NOMO-1 treated with DMSO at 0.1 percent for 48 hours (cell line): ENCODE data around the gene LETM1.

Source experiments
- DNase-seq: peaks from one replicate; lab custom pipeline; 2025; ENCODE audit not compliant: unreplicated experiment; lab: John Stamatoyannopoulos, UW

LETM1 gene

GRCh38 chr4:1797298-1797860, 58.6 kb downstream of the LETM1 start:
- no peak for DNase-seq

GRCh38 chr4:1796486-1797204, 59.3 kb downstream of the LETM1 start:
- DNase-seq, result no peak

GRCh38 chr4:1795299-1796195, 60.4 kb downstream of the LETM1 start:
- no peak for DNase-seq

- no peak for DNase-seq
Observed at GRCh38 chr4:1794809-1795298, 61.1 kb downstream of the LETM1 start.

- DNase-seq, result peak; percentile 6
Observed at GRCh38 chr4:1793940-1794808, 61.8 kb downstream of the LETM1 start.

GRCh38 chr4:1793496-1793840, 62.5 kb downstream of the LETM1 start:
- DNase-seq, result peak; percentile 14

GRCh38 chr4:1792832-1793495, 63.0 kb downstream of the LETM1 start, which contains the start of gene FGFR3:
Gene FGFR3 (plus strand): TSS chr4:1793293. CDS start chr4:1793935, 642 bp downstream.
- no peak for DNase-seq

GRCh38 chr4:1792158-1792831, 63.7 kb downstream of the LETM1 start:
- no peak for DNase-seq

GRCh38 chr4:1790005-1790404, 66.0 kb downstream of the LETM1 start:
- DNase-seq, result no peak

- no peak for DNase-seq
Observed at GRCh38 chr4:1789552-1789951, 66.4 kb downstream of the LETM1 start.

- no peak for DNase-seq
Observed at GRCh38 chr4:1788254-1788973, 67.5 kb downstream of the LETM1 start.

- no peak for DNase-seq
Observed at GRCh38 chr4:1787411-1788077, 68.4 kb downstream of the LETM1 start.

- DNase-seq, result no peak
Observed at GRCh38 chr4:1786544-1787362, 69.2 kb downstream of the LETM1 start.

GRCh38 chr4:1785592-1785991, 70.4 kb downstream of the LETM1 start:
- DNase-seq, result no peak

GRCh38 chr4:1784789-1785591, 71.0 kb downstream of the LETM1 start:
- DNase-seq, result no peak

GRCh38 chr4:1784395-1784788, 71.6 kb downstream of the LETM1 start:
- no peak for DNase-seq

- no peak for DNase-seq
Observed at GRCh38 chr4:1783970-1784369, 72.0 kb downstream of the LETM1 start.
